K562 (cell line): ENCODE data around the gene ACSL3. TPM values are rescaled to one million over a fixed set of nuclear protein-coding genes. Genes with fewer than 3 reads are reported as not detected.
"Not testable (repeated sequence)": the region's sequence is repeated elsewhere in the genome, so short reads cannot be mapped to it uniquely, and the experiment has no call there.

Source experiments
- ATAC-seq: fragments of 200-7000 bp; cut with Tn5 transposase; 3 replicates; pipeline ENCODE4 v1.9.1; 2020; ENCODE audit warnings: moderate library complexity
- BruUV-seq: library from RNA; stranded (reverse); fragments of 400-500 nt; replicated peaks from 2 replicates; lab custom pipeline; 2021; lab: Mats Ljungman, UMichigan
- CTCF ChIA-PET: fragments of 300-600 bp; formaldehyde crosslinking; extraction: SDS; loops from one replicate; lab custom pipeline; 2021; ENCODE audit warnings: low intra/inter-chr PET ratio; lab: Yijun Ruan, JAX
- POLR2A ChIA-PET: fragments of 300-600, 350-650 bp; sonication (Branson Sonifier 250); formaldehyde crosslinking; extraction: SDS; loops from one replicate; lab custom pipeline; 2021; ENCODE audit warnings: antibody characterized with exemption, inconsistent platforms; lab: Yijun Ruan, JAX
- DNase-seq, 4 experiments: peaks; one replicate each; pipeline versions ENCODE4 v3.0.0 to v3.0.0-alpha.2; 2011 to 2018; ENCODE audit warnings: low spot score in 3 of 4, mixed read lengths in 3 of 4; ENCODE audit errors: extremely low read depth in 1 of 4
- FAIRE-seq: peaks from 2 replicates; lab custom pipeline; 2011; peaks lifted over from hg19 to GRCh38; lab: Jason Lieb, UNC
- H2AFZ ChIP-seq: 2 replicates; pipeline ENCODE4 v1.6.0; 2011; ENCODE audit warnings: low read depth, low read length, control low read depth, inconsistent platforms
- H3K27ac ChIP-seq: fragments of 200-600 bp; 3 replicates; pipeline ENCODE4 v1.8.0; 2011; ENCODE audit warnings: low read depth, mild to moderate bottlenecking, control low read depth, inconsistent platforms, low read length, moderate library complexity, mixed read lengths; ENCODE audit errors: extremely low read depth
- H3K27me3 ChIP-seq, 2 experiments: fragments of 300-600 bp in 1 of 2; 2 replicates in 1 of 2; 3 replicates in 1 of 2; pipeline versions ENCODE4 v1.6.0 to v1.8.0; 2011; ENCODE audit warnings: inconsistent platforms in 2 of 2, low read length in 2 of 2, mild to moderate bottlenecking in 1 of 2, mixed read lengths in 1 of 2, moderate library complexity in 1 of 2; ENCODE audit not compliant: control insufficient read depth in 2 of 2, insufficient read depth in 2 of 2
- H3K36me3 ChIP-seq: fragments of 300-600 bp; 3 replicates; pipeline ENCODE4 v1.8.0; 2011; ENCODE audit warnings: mild to moderate bottlenecking, low read length, inconsistent platforms; ENCODE audit not compliant: control insufficient read depth, insufficient read depth
- H3K4me1 ChIP-seq, 2 experiments: fragments of 200-600 bp in 1 of 2; replicated peaks in 1 of 2; 2 replicates in 1 of 2; 3 replicates in 1 of 2; pipeline versions ENCODE4 v1.5.1 to v1.8.0; 2011; ENCODE audit warnings: inconsistent platforms in 2 of 2, low read length in 2 of 2, mild to moderate bottlenecking in 1 of 2, mixed read lengths in 1 of 2, moderate library complexity in 1 of 2; ENCODE audit not compliant: control insufficient read depth in 2 of 2, insufficient read depth in 2 of 2
- H3K4me2 ChIP-seq: 2 replicates; pipeline ENCODE4 v1.6.1; 2011; ENCODE audit warnings: low read length, control low read depth, inconsistent platforms, mixed read lengths; ENCODE audit not compliant: insufficient read depth
- H3K4me3 ChIP-seq: fragments of 200-600 bp; sonication (generic), shearing (Covaris generic); 2 replicates; pipeline ENCODE4 v1.5.1; 2016; ENCODE audit warnings: control low read depth, inconsistent platforms
- H3K79me2 ChIP-seq: fragments of 200-600 bp; 3 replicates; pipeline ENCODE4 v1.8.0; 2011; ENCODE audit warnings: low read length, inconsistent platforms; ENCODE audit not compliant: control insufficient read depth, insufficient read depth
- H3K9ac ChIP-seq, 2 experiments: 2 replicates each; pipeline versions ENCODE4 v1.6.0 to v1.6.1; 2011; ENCODE audit warnings: low read depth in 2 of 2, low read length in 2 of 2, control low read depth in 1 of 2, inconsistent platforms in 1 of 2, mild to moderate bottlenecking in 1 of 2, mixed read lengths in 1 of 2; ENCODE audit not compliant: insufficient read depth in 1 of 2
- H3K9me1 ChIP-seq: one replicate; pipeline ENCODE4 v1.6.0; 2011; ENCODE audit warnings: inconsistent platforms, mild to moderate bottlenecking, low read length, moderate library complexity; ENCODE audit not compliant: control insufficient read depth, insufficient read depth
- H3K9me3 ChIP-seq: replicated peaks from 2 replicates; pipeline ENCODE4 v1.5.1; 2011; ENCODE audit warnings: low read depth, low read length, inconsistent platforms; ENCODE audit not compliant: control insufficient read depth, insufficient read depth
- H4K20me1 ChIP-seq: replicated peaks from 2 replicates; pipeline ENCODE4 v1.6.1; 2011; ENCODE audit warnings: low read length, inconsistent platforms, mixed read lengths; ENCODE audit not compliant: control insufficient read depth, insufficient read depth
- MBD1 ChIP-seq: fragments of 250-450 bp; sonication (Bioruptor Pico); IDR thresholded peaks from 2 replicates; pipeline ENCODE4 v1.8.0; 2022; ENCODE audit warnings: inconsistent platforms
- SPI1 ChIP-seq: IDR thresholded peaks from 2 replicates; pipeline ENCODE4 v1.6.1; 2011; ENCODE audit warnings: low read depth, low read length, control low read depth, borderline replicate concordance
- WGBS: fragments of 100-300 bp; shearing (Covaris generic); methylation state at CpG from one replicate; pipeline ENCODE4 v1.1.6; 2016; ENCODE audit warnings: low coverage, mixed read lengths; ENCODE audit not compliant: insufficient coverage; ENCODE audit errors: missing lambda C conversion rate; 5-methylcytosine and 5-hydroxymethylcytosine counted together
- in situ Hi-C: fragments of 300-500 bp; cut with MboI; formaldehyde crosslinking; loops from 4 replicates; pipeline ENCODE4 v1.15.0; 2018; ENCODE audit warnings: inconsistent platforms, mixed read lengths
- intact Hi-C: fragments of 100-400 bp; cut with micrococcal nuclease; formaldehyde crosslinking; loops from 2 replicates; pipeline ENCODE4 v1.14.2; 2022
- polyA plus RNA-seq, 8 experiments: library from polyadenylated mRNA; depleted of rRNA in 4 of 8; stranded (reverse) in 5 of 8; unstranded in 3 of 8; fragments of >200 nt; fragmentation: Nextera tagmentation in 2 of 8; fragmentation: Illumina TruSeq in 1 of 8; extraction: Ambion mirVana in 2 of 8; extraction: Trizol in 1 of 8; gene quantifications; 2 replicates each; pipeline versions ENCODE4 v1.2.1 to v1.2.3, GENCODE V29; 2011 to 2014; ENCODE audit warnings: inconsistent platforms in 1 of 8, missing spikeins in 1 of 8
- total RNA-seq, 7 experiments: library from RNA; depleted of rRNA in 6 of 7; stranded (reverse); fragments of >200 nt in 6 of 7; fragmentation: Illumina TruSeq in 2 of 7; extraction: Trizol in 2 of 7; gene quantifications; 2 replicates each; pipeline versions ENCODE4 v1.2.1 to v1.2.3, GENCODE V29; 2011 to 2021; ENCODE audit warnings: low replicate concordance in 1 of 7

ACSL3 gene
- total and polyA plus RNA-seq, 9 of the 15 experiments (the other 6 are each of a cell fraction or from before 2014, with no cell fraction given): 21.3 to 123 (median 85.2) TPM

GRCh38 chr2:222848031-222848430 lies 12.8 kb upstream of the ACSL3 start:
- H4K20me1 ChIP-seq, intact Hi-C loops, H3K4me2 ChIP-seq, FAIRE-seq, H3K36me3 ChIP-seq, H3K9ac ChIP-seq, BruUV-seq, CTCF ChIA-PET, H3K27ac ChIP-seq, in situ Hi-C loops, H3K4me3 ChIP-seq, DNase-seq, H3K27me3 ChIP-seq, H3K79me2 ChIP-seq, H3K4me1 ChIP-seq, ATAC-seq, H2AFZ ChIP-seq, H3K9me1 ChIP-seq, H3K9me3 ChIP-seq: not testable (repeated sequence)
- 89% methylated on average over 6 of the region's 6 CpGs for WGBS
- POLR2A ChIA-PET: interaction anchor here (0.7 kb wide), 1 partner anchor 10 kb away, joined by 3 read pairs; no protein-coding TSS in a partner anchor

GRCh38 chr2:222848862-222849261 lies 12.0 kb upstream of the ACSL3 start:
- Histone ChIP-seq H3K9me1 (no peaks in the 10 kb centered on the region), H3K9ac (no peak overlapping the region), H3K27ac (no peak overlapping the region), H2AFZ (no peak overlapping the region), H3K4me2 (no peak overlapping the region; the same call in 1 of the 2 replicates), H3K4me1 (peaks cover 4 to 8% of the 10 kb centered on the region in 2 experiments; a peak in 3 of 5 replicates), H3K79me2 (no peaks in the 10 kb centered on the region), H4K20me1 (no peaks in the 10 kb centered on the region), H3K4me3 (no peak overlapping the region), H3K36me3 (no peaks in the 10 kb centered on the region), H3K27me3 (no peaks in the 10 kb centered on the region), H3K9me3 (no peaks in the 10 kb centered on the region)
- TF ChIP-seq MBD1 (CRISPR knock-in tag): no peak
- TF ChIP-seq SPI1: peak; percentile 65; the same call in 1 of the 2 replicates
- DNase-seq (no peak), ATAC-seq (no peak), FAIRE-seq (no peak)
- in situ Hi-C loops: no loop called here
- ChIA-PET POLR2A (interaction anchor here (0.6 kb wide), 1 partner anchor 36 kb away, joined by 3 read pairs; no protein-coding TSS in a partner anchor), CTCF (no interaction called here)
- BruUV-seq: no TSS peak
- 59% methylated on average over 9 of the region's 9 CpGs for WGBS
- intact Hi-C loops: no loop called here
